GM12891 (cell line): Measurements from ENCODE around the gene RUVBL1.

Experiments used
- PAX5 ChIP-seq: IDR thresholded peaks from 2 replicates; pipeline ENCODE4 v1.6.1; 2011; ENCODE audit warnings: low read length, moderate library complexity, mild to moderate bottlenecking; ENCODE audit not compliant: insufficient read depth, severe bottlenecking
- POLR2A ChIP-seq: IDR thresholded peaks from 2 replicates; pipeline ENCODE4 v1.6.1; 2011; ENCODE audit warnings: low read depth, low read length, control low read depth
- POLR2AphosphoS5 ChIP-seq: IDR thresholded peaks from 2 replicates; pipeline ENCODE4 v1.6.1; 2011; ENCODE audit warnings: low read depth, low read length, control low read depth
- POU2F2 ChIP-seq: IDR thresholded peaks from 2 replicates; pipeline ENCODE4 v1.6.1; 2011; ENCODE audit warnings: low read depth, mild to moderate bottlenecking, control low read depth, low read length, moderate library complexity
- SPI1 ChIP-seq: IDR thresholded peaks from 2 replicates; pipeline ENCODE4 v1.6.1; 2011; ENCODE audit warnings: low read depth, low read length, control low read depth
- TAF1 ChIP-seq: IDR thresholded peaks from 2 replicates; pipeline ENCODE4 v1.6.1; 2011; ENCODE audit warnings: low read depth, low read length, control low read depth

DNA sequence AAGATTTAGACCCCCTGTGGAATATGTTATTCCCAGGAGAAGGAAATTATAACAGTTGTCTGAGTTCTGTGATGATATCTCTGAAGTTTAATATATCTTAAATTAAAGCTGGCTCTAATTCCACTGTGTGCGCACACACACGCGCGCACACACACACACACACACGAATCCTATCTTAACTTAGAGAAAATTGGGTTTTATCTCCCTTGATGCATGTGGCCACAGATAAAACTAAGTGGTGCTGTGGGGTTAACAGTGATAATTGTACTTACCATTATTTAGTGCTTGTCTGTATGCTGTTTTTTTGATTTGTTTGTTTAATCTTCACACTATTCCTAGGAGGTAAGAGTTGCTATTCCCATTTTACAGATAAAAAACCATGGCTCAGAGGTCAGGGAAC, 37.0 kb upstream of the RUVBL1 start:
- TF ChIP-seq POLR2A (no peak), POLR2AphosphoS5 (no peak), POU2F2 (no peak), TAF1 (no peak), SPI1 (no peak), PAX5 (no peak)
